Prostate gland (tissue), 2 donors: ENCODE data around the gene SCN1A.

Experiments used
- CTCF ChIP-seq, 4 experiments: fragments of 200-600 bp in 2 of 4; fragments of 450-650 bp in 2 of 4; sonication (generic) in 2 of 4; IDR thresholded peaks; 1 replicate in 3 of 4; 2 replicates in 1 of 4; pipeline ENCODE4 v1.5.1; 2016 to 2019; ENCODE audit warnings: antibody characterized with exemption in 4 of 4, mild to moderate bottlenecking in 2 of 4, moderate library complexity in 2 of 4
- POLR2A ChIP-seq: fragments of 450-650 bp; IDR thresholded peaks from one replicate; pipeline ENCODE4 v1.6.1; 2016; ENCODE audit warnings: antibody characterized with exemption, mild to moderate bottlenecking
- POLR2AphosphoS5 ChIP-seq: sonication (generic); formaldehyde crosslinking; IDR thresholded peaks from one replicate; pipeline ENCODE4 v1.6.1; 2017; ENCODE audit warnings: antibody characterized with exemption

- TF ChIP-seq CTCF (IDR thresholded peaks at IDR 0.05) (no peak), POLR2AphosphoS5 (no peak), POLR2A (no peak)
Measured at GRCh38 chr2:166025313-166025712, 102.5 kb downstream of the SCN1A start.
